NCI-H2227 (cell line): Measurements from ENCODE around the gene ZFP36L2.

Experiments used
- DNase-seq: peaks from one replicate; lab custom pipeline; 2025; ENCODE audit not compliant: unreplicated experiment; lab: John Stamatoyannopoulos, UW

ZFP36L2 gene

GRCh38 chr2:43188561-43189386 lies 37.6 kb downstream of the ZFP36L2 start:
- no peak for DNase-seq

- no peak for DNase-seq
Observed at GRCh38 chr2:43186679-43187374, 39.6 kb downstream of the ZFP36L2 start.

- no peak for DNase-seq
Observed at GRCh38 chr2:43186321-43186678, 40.1 kb downstream of the ZFP36L2 start.

GRCh38 chr2:43185146-43185545 lies 41.3 kb downstream of the ZFP36L2 start:
- no peak for DNase-seq

- DNase-seq, result no peak
Observed at GRCh38 chr2:43184339-43184895, 42.0 kb downstream of the ZFP36L2 start.

GRCh38 chr2:43183743-43184142 lies 42.7 kb downstream of the ZFP36L2 start:
- DNase-seq, result no peak

- DNase-seq, result no peak
Observed at GRCh38 chr2:43180897-43181296, 45.5 kb downstream of the ZFP36L2 start.

- DNase-seq, result no peak
Observed at GRCh38 chr2:43179942-43180341, 46.5 kb downstream of the ZFP36L2 start.

GRCh38 chr2:43178602-43179542 lies 47.5 kb downstream of the ZFP36L2 start:
- DNase-seq, result no peak

- DNase-seq, result no peak
Observed at GRCh38 chr2:43178055-43178598, 48.3 kb downstream of the ZFP36L2 start.

- DNase-seq, result no peak
Observed at GRCh38 chr2:43176449-43176848, 50.0 kb downstream of the ZFP36L2 start.

GRCh38 chr2:43175876-43176275 lies 50.5 kb downstream of the ZFP36L2 start:
- no peak for DNase-seq

GRCh38 chr2:43175020-43175441 lies 51.4 kb downstream of the ZFP36L2 start:
- peak; percentile 29 for DNase-seq

GRCh38 chr2:43174368-43174916 lies 52.0 kb downstream of the ZFP36L2 start:
- no peak for DNase-seq
